NCI-H82 (cell line): ENCODE data around the gene C16orf74.

Experiments used
- DNase-seq: peaks from one replicate; lab custom pipeline; 2025; lab: John Stamatoyannopoulos, UW

Gene C16orf74

GRCh38 chr16:85750827-85751697, at the start of gene C16orf74:
Gene C16orf74, minus strand, starts transcription at chr16:85751096. Its CDS starts 15,879 bp downstream, at chr16:85735217.
- DNase-seq: peak; percentile 31

- DNase-seq: no peak
Observed at GRCh38 chr16:85800321-85800669, 49.4 kb upstream of the C16orf74 start.

DNA sequence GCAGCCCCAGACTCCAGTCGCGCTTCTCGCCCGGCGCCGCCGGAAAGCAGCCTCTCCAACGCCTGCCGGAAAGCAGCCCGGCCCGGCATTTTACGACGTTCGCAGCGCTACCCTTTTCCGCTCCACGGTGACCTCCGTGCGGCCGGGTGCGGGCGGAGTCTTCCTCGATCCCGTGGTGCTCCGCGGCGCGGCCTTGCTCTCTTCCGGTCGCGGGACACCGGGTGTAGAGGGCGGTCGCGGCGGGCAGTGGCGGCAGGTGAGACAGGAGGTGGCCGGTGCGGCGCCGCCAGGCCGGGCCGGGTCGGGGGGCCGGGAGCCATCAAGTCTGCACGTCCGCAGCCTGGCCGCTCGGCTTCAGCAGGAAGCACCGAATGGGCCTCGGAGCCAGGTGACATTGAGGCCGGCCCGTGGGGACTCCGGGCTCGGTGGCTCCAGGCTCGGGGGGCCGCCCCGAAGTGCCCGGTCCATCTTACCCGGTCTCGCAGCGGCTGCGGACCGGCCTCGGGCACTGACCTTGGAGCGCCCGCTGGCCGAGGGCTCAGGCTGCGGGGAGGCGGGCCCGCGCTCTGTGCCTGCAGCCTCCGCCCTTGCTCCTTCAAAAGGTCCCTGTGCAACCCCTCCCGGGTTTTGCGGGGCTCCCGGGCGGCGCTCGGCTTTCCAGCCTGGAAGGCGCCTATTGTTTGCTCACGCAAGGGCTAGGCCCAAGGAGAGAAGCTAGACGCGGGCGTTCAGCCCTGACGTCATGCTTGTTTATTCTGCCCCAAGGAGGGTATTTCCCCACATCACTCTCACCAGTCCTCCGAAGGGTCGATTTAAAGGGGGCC, 48.8 kb upstream of the C16orf74 start, which contains the start of the genes COX4I1 and EMC8:
TSS of gene COX4I1 (plus strand) at position 199 of the 824 bp plus-strand sequence. CDS start 1,511 bp downstream, outside the sequence.
TSS of gene EMC8 (minus strand) at position 48 of the 824 bp plus-strand sequence. CDS start 249 bp downstream, outside the sequence.
- DNase-seq: peak; percentile 92

- peak; percentile 26 for DNase-seq
Observed at GRCh38 chr16:85798901-85799496, 48.1 kb upstream of the C16orf74 start.

DNA sequence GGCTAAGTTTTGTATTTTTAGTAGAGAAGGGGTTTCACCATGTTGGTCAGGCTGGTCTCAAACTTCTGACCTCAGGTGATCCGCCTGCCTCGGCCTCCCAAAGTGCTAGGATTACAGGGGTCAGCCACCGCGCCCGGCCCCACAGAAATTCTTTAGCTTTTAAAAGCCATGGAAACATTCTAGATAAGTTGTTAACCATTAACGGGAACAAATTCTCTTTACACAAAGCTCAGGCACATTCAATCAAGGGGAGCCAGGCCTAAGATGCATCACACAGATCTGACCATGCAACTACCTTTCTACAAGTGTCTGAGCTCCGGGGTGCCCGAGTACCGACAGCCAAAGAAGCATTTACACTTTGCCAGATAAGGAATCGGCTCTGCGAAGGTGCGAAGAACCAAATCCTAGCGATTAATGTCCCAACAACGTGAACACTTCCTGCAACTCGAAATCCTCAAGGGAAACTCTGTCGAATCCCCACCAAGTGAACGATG, 47.4 kb upstream of the C16orf74 start:
- DNase-seq: no peak

DNA sequence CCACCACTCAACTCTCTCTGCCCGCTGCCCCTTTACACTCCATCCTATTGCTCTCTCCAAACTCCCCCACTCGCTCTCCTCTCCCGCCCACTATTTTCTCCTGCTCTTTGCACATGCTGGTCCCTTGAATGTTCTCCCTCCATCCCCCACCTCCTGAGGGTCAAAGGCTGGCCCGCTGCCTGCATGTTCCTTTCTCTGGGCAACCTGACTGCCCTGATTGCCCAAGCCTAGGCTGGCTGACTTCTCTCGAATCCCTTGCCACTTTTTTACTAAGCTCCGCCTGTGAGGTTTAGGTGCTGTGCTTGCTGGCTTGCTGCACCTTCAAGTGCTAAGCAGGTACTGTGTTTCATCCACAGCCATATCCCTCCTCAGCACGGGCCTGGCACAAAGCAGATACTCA, 45.7 kb upstream of the C16orf74 start:
- DNase-seq: no peak

DNA sequence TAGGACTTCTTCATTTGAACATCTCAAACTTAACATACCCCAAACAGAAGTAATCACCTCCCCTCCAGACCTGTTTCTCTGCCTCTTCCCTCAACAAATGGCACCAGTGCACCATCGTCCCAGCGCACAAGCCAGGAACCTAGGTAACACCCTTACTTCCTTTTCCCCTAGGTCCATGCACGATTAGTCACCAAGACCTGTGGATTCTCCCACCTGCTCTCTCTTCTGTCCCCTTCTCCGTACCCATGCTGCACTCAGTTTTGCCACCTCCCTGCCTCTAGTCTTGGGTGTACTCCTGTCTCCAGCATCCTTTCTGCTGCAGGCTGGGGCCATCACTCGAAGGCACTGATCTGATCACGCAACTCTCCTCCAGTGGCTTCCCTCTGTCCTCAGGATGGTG, 45.3 kb upstream of the C16orf74 start:
- no peak for DNase-seq

GRCh38 chr16:85794696-85795095, 43.8 kb upstream of the C16orf74 start:
- no peak for DNase-seq

- DNase-seq: no peak
Observed at GRCh38 chr16:85793662-85794298, 42.9 kb upstream of the C16orf74 start.

GRCh38 chr16:85789773-85790172, 38.9 kb upstream of the C16orf74 start:
- no peak for DNase-seq

GRCh38 chr16:85788819-85789218, 37.9 kb upstream of the C16orf74 start:
- no peak for DNase-seq

DNA sequence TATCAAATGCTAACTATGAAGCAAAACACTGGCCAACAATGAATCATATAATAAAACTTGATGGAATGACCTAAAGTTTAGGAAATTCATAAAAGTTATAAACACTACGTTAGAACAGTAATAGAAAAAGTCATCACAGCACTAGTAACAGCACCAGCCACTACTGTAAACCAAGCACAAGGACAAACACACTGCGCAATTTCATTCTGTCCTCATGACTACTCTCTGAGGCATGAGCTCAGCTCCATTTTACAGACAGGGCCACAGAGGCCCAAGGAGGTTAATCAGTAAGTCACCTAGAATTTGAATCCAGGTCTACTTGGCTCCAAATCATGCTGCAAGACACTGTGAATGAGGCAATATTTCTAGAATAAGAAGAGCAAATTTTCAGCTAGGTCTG, 35.0 kb upstream of the C16orf74 start:
- no peak for DNase-seq

DNA sequence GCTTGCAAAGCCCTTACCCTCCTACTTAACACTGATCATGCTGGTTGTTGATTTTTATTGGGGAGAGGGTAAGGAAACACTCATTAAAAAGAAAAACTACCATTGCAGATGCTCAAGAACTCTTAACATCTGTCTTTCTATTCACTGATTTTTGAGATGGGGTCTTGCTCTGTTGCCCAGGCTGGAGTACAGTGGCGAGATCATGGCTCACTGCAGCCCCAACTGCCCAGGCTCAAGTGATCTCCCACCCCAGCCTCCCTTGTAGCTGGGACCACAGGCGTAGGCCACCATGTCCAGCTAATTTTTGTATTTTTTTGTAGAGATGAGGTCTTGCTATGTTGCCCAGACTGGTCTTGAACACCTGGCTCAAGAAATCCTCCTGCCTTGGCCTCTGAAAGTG, 33.9 kb upstream of the C16orf74 start:
- no peak for DNase-seq

GRCh38 chr16:85783441-85783840, 32.5 kb upstream of the C16orf74 start:
- no peak for DNase-seq

- DNase-seq: no peak
Observed at GRCh38 chr16:85782451-85782850, 31.6 kb upstream of the C16orf74 start.

- DNase-seq: no peak
Observed at GRCh38 chr16:85781695-85782370, 30.9 kb upstream of the C16orf74 start.

DNA sequence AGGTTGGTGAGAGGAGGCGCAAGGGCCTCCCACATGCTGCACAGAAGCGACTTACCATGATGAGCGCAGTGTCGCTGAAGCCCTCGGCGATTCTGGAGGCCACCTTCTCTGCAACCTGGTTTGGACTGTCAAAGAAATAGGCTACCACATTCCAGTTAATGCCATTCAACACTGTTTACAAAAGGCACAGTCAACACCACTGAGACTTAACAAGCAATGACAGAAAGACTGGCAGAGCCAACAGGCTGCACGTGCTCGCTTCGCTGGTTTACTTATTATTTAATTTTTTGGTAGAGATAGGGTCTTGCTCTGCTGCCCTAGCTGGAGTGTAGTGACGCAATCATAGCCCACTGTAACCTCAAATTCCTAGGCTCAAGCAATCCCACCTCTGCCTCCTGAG, 30.3 kb upstream of the C16orf74 start:
- DNase-seq: no peak

DNA sequence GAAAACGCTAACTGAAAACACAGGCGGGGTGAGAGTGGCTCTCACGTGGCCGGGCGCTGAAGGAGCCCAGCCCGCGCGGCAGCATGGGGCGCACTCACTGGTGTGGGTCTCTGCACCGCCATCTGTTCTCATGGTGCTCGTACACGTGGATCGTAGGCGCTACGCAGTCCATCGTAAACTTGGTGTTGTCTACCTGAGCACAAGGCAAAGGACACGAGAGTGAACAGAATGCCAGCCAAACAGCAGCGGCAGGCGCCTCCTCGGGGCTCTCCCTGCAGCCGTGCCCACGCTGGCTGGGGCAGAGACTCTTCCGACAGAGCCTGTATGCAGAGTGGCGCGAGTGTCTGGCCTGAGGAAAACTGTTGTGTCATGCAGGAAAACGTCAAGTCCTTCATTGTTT, 29.4 kb upstream of the C16orf74 start:
- DNase-seq: no peak

DNA sequence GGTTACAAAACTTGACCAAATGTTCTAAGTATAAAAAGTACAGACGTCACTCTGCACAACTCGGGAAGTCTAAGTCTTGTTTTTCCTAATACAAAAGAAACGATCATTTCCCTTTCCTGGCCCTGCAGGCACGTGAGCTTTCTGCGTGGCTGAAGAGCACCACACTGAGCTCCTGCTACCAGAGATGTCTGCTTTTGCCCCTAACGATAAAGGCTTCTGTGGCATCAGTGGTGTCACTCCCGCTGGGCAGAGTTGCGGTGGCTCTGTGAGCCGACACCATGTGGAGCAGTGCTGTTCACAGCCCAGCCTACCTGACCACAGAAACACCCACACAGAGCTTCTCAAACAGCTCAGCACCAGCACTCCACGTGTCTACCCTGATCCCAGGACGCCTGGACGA, 28.0 kb upstream of the C16orf74 start:
- DNase-seq: no peak

DNA sequence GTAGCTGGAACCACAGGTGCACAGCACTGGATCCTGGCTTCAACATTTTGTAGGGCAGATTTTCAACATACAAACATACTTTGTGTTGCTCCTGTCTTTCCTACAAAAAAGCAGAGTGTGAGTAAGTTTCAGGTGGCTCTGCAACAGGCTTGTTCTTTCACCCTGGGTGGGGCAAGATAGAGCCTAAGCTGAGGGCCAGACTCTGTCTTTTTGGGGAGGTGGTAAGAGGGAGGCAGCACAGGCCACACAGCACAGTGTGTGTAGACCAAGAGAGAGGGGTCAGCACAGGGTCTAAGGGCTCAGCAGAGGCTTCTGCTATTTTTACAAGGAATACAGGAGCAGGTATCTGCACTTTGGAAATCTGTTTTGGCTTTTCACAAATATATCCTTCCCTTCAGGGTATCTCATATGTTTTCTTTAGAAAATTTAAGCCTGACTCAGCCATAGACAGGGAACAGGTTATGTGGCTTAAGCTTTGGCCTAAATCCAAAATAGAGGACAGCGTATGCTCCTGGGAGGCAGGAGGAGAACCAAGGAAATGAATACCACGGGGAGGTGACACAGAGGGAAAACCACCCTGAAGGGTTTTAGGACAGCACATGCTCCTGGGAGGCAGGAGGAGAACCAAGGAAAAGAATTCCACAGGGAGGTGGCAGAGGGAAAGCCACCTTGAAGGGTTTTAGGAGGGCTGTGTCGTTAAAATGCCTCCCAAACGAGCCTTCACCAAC, 26.9 kb upstream of the C16orf74 start:
- no peak for DNase-seq

DNA sequence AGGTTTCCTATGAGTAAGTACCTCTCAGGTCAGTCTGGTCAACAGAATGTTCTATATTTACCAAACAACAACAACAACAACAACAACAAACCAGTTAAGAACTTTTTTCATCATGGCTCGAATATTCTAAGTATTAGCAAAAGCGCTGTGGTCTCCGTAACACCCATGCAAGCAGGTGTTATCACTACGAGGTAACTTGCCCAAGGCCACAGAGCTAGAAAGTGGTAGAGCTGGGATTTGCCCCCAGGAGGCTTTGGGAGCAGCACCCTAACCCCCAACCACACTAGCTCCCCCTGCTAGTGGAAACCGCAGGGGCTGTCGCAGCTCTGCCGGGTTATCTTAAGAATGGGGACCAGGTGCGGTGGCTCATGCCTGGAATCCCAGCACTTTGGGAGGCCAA, 23.9 kb upstream of the C16orf74 start:
- DNase-seq: no peak
